Esophagus squamous epithelium (tissue), 5 donors: ENCODE results near the gene SLC38A9. TPM values are rescaled to one million over a fixed set of nuclear protein-coding genes. Genes with fewer than 3 reads are reported as not detected.

Source experiments
- DNase-seq: peaks from one replicate; lab custom pipeline; 2025; lab: John Stamatoyannopoulos, UW
- H3K27ac ChIP-seq, 4 donors: fragments of 200-600 bp; sonication (generic); one replicate each; pipeline ENCODE4 v1.5.1; 2016 to 2019; ENCODE audit warnings: mild to moderate bottlenecking in 1 of 4
- H3K27me3 ChIP-seq, 4 donors: fragments of 200-600 bp; sonication (generic); 1 replicate in 3 of 4; 2 replicates in 1 of 4; pipeline versions ENCODE4 v1.5.1 to v1.6.0; 2017 to 2021; ENCODE audit warnings: antibody characterized with exemption in 1 of 4
- H3K36me3 ChIP-seq, 3 donors: fragments of 200-600 bp; sonication (generic); one replicate each; pipeline ENCODE4 v1.5.1; 2016 to 2019
- H3K4me1 ChIP-seq, 3 donors: fragments of 200-600 bp; sonication (generic); one replicate each; pipeline ENCODE4 v1.5.1; 2017 to 2019
- H3K4me3 ChIP-seq, 4 donors: fragments of 200-600 bp; sonication (generic); 1 replicate in 3 of 4; 2 replicates in 1 of 4; pipeline ENCODE4 v1.5.1; 2016 to 2019; ENCODE audit warnings: mild to moderate bottlenecking in 2 of 4, moderate library complexity in 1 of 4
- H3K9me3 ChIP-seq, 3 donors: fragments of 200-600 bp; sonication (generic); one replicate each; pipeline ENCODE4 v1.5.1; 2016 to 2019
- POLR2A ChIP-seq, 4 donors: fragments of 450-650 bp; IDR thresholded peaks; one replicate each; pipeline ENCODE4 v1.6.1; 2017; ENCODE audit warnings: antibody characterized with exemption in 4 of 4, mild to moderate bottlenecking in 4 of 4, moderate library complexity in 3 of 4
- WGBS, 2 donors: methylation state at CpG; one replicate each; pipeline ENCODE4 v1.1.5; 2018; 5-methylcytosine and 5-hydroxymethylcytosine counted together
- intact Hi-C: fragments of 100-400 bp; cut with DNase I; formaldehyde crosslinking; loops from one replicate; pipeline ENCODE4 v1.15.0; 2022
- total RNA-seq, 4 donors: library from RNA; depleted of rRNA; stranded (reverse); fragments of >200 nt; gene quantifications; one replicate each; pipeline ENCODE4 v1.1.0, GENCODE V29; 2016
- TF ChIP-seq, protein P1 (sequence below), 6 experiments: fragments of 450-650 bp in 4 of 6; fragments of 200-600 bp in 2 of 6; sonication (generic) in 2 of 6; IDR thresholded peaks; one replicate each; pipeline ENCODE4 v1.5.1; 2016 to 2019; ENCODE audit warnings: antibody characterized with exemption in 6 of 6, mild to moderate bottlenecking in 4 of 6, moderate library complexity in 4 of 6
- donor health status: DM: yes; HTN: yes; CAD: no.

SLC38A9 gene
- total RNA-seq, 4 donors from 2014 or later = 16.0 to 29.8 (median 23.3) TPM

- intact Hi-C loops = no loop called here
- H3K4me3 ChIP-seq = no peak overlapping the region
- no peaks in the 10 kb centered on the region for H3K9me3 ChIP-seq
- H3K4me1 ChIP-seq = peaks cover 7 to 52% (median 15%) of the 10 kb centered on the region in 3 donors
- no peaks in the 10 kb centered on the region for H3K27me3 ChIP-seq
- peak overlapping the region in 2 of 4 donors; percentile 42 to 61 for H3K27ac ChIP-seq
- DNase-seq = no peak
- TF ChIP-seq, protein P1, sequence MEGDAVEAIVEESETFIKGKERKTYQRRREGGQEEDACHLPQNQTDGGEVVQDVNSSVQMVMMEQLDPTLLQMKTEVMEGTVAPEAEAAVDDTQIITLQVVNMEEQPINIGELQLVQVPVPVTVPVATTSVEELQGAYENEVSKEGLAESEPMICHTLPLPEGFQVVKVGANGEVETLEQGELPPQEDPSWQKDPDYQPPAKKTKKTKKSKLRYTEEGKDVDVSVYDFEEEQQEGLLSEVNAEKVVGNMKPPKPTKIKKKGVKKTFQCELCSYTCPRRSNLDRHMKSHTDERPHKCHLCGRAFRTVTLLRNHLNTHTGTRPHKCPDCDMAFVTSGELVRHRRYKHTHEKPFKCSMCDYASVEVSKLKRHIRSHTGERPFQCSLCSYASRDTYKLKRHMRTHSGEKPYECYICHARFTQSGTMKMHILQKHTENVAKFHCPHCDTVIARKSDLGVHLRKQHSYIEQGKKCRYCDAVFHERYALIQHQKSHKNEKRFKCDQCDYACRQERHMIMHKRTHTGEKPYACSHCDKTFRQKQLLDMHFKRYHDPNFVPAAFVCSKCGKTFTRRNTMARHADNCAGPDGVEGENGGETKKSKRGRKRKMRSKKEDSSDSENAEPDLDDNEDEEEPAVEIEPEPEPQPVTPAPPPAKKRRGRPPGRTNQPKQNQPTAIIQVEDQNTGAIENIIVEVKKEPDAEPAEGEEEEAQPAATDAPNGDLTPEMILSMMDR (IDR thresholded peaks at IDR 0.05) = no peak
- TF ChIP-seq POLR2A (IDR thresholded peaks at IDR 0.05) = no peak
- H3K36me3 ChIP-seq = no peaks in the 10 kb centered on the region
Measured at GRCh38 chr5:55634866-55635265, 77.3 kb downstream of the SLC38A9 start.

DNA sequence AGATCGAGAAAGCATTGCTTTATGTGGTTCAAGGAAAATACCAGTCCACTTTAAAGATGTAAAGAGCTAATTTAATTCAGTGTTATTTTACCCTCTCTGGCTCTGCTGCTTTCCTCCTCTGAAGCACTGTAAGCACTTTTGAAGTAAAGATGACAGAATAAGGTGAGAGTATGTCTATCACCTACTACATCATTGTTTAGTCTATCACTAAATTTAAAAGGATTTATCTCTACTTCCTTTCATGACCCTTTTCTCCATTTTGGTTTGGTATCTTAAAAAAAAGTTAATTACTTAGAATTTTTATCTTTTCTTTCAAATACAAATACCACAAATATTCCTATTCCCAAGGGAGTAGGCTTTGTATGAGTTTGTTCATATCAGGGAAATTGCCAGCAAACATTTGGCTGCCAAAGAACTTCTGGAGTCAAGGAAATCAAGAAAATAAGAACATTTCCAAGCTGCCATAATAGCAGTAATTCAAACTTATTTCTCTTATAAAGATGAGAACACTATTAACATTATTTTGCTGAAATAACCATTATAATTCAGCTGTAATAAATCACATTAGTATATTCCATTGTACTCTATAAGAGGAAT is 77.8 kb downstream of the SLC38A9 start:
- intact Hi-C loops = no loop called here
- TF ChIP-seq, protein P1 (IDR thresholded peaks at IDR 0.05) = no peak
- TF ChIP-seq POLR2A (IDR thresholded peaks at IDR 0.05) = no peak
- Histone ChIP-seq H3K27ac (peak overlapping the region; percentile 5 to 71 (median 52)), H3K4me1 (peaks cover 7 to 52% (median 15%) of the 10 kb centered on the region in 3 donors), H3K36me3 (no peaks in the 10 kb centered on the region), H3K9me3 (no peaks in the 10 kb centered on the region), H3K4me3 (peak overlapping the region in 1 of 4 donors; percentile 2), H3K27me3 (no peaks in the 10 kb centered on the region)
- no peak for DNase-seq
- 44 to 75% methylated on average over 1 of the region's 1 CpG for WGBS, 2 donors

DNA sequence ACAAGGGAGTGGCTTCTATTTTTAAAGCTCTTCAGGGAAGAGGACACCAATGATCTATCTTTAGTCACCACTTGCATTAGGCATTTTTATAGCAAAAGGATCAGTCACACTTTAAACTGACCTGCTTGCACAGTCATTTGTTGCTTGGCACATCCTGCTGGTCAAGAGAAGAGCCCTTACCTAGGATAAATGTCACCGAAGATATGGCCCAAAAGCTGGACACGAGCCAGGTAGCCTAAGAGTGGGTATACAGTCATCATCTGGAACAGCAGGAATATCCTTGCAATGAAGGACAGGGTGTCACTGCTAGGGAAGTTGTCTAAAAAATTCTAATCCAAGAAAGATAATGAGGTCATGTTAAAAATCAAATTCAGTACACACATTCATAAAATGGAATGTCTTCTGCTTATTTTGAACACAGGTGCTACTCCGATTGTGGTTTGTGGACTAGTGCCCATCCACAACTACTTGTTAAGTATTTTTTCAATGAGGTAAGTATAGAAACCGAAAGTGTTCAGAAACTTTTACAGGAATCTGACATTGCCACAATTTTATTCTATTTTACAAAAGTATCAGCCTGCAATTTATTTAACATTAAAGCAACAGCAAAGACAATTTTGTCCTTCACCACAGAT is 78.4 kb downstream of the SLC38A9 start:
- peak overlapping the region in 1 of 4 donors; percentile 2 for H3K4me3 ChIP-seq
- H3K27me3 ChIP-seq = no peaks in the 10 kb centered on the region
- 46 to 60% methylated on average over 4 of the region's 4 CpGs for WGBS, 2 donors
- TF ChIP-seq, protein P1 (IDR thresholded peaks at IDR 0.05) = no peak
- H3K9me3 ChIP-seq = no peaks in the 10 kb centered on the region
- intact Hi-C loops = no loop called here
- no peaks in the 10 kb centered on the region for H3K36me3 ChIP-seq
- no peak for DNase-seq
- H3K4me1 ChIP-seq = peaks cover 7 to 52% (median 15%) of the 10 kb centered on the region in 3 donors
- H3K27ac ChIP-seq = peak overlapping the region; percentile 5 to 71 (median 52)

GRCh38 chr5:55629815-55630214 is 82.3 kb downstream of the SLC38A9 start:
- Histone ChIP-seq H3K9me3 (no peaks in the 10 kb centered on the region), H3K36me3 (peaks cover 0 to 6% (median 0%) of the 10 kb centered on the region in 3 donors), H3K27me3 (no peaks in the 10 kb centered on the region), H3K4me3 (no peak overlapping the region), H3K27ac (no peak overlapping the region), H3K4me1 (peaks cover 0 to 45% (median 18%) of the 10 kb centered on the region in 3 donors)
- TF ChIP-seq POLR2A (IDR thresholded peaks at IDR 0.05) = no peak
- TF ChIP-seq, protein P1 (IDR thresholded peaks at IDR 0.05) = no peak
- intact Hi-C loops = no loop called here
- DNase-seq = no peak
- 75 to 82% methylated on average over 5 of the region's 5 CpGs for WGBS, 2 donors

GRCh38 chr5:55626790-55627189 is 85.3 kb downstream of the SLC38A9 start:
- Histone ChIP-seq H3K27me3 (no peaks in the 10 kb centered on the region), H3K4me1 (peaks cover 0 to 36% (median 9%) of the 10 kb centered on the region in 3 donors), H3K4me3 (no peak overlapping the region), H3K27ac (peak overlapping the region in 1 of 4 donors; percentile 23), H3K36me3 (peaks cover 0 to 6% (median 0%) of the 10 kb centered on the region in 3 donors), H3K9me3 (no peaks in the 10 kb centered on the region)
- whole genome bisulfite sequencing, 2 donors = 66 to 68% methylated on average over 3 of the region's 3 CpGs
- no peak for TF ChIP-seq POLR2A (IDR thresholded peaks at IDR 0.05)
- TF ChIP-seq, protein P1 (IDR thresholded peaks at IDR 0.05) = no peak
- intact Hi-C loops = no loop called here
- no peak for DNase-seq
